Measurements from ENCODE around the gene SLC25A25.

SLC25A25 gene

GRCh38 chr9:128117613-128118471 is 49.8 kb downstream of the SLC25A25 start:
- TF ChIP-seq YY1 (IDR thresholded peaks at IDR 0.05; ENCODE audit: low read depth) (peak; percentile 53; the same call in 1 of the 2 replicates), MAX (IDR thresholded peaks at IDR 0.05) (peak; percentile 50), TAF1 (IDR thresholded peaks at IDR 0.05; ENCODE audit: low read depth) (no peak), NFIC (IDR thresholded peaks at IDR 0.05) (peak; percentile 31; the same call in 1 of the 2 replicates), TCF12 (IDR thresholded peaks at IDR 0.05; ENCODE audit: low read depth) (peak; percentile 57; the same call in 1 of the 2 replicates), TEAD4 (IDR thresholded peaks at IDR 0.05) (peak; percentile 56), FOXM1 (IDR thresholded peaks at IDR 0.05; ENCODE audit: borderline replicate concordance, low read depth) (no peak), CEBPB (IDR thresholded peaks at IDR 0.05) (no peak; the same call in 1 of the 2 replicates), ZBTB7A (IDR thresholded peaks at IDR 0.05; ENCODE audit: low read depth) (no peak), EP300 (IDR thresholded peaks at IDR 0.05; ENCODE audit: borderline replicate concordance) (no peak), CREB1 (IDR thresholded peaks at IDR 0.05; ENCODE audit: low read depth) (no peak), RAD21 (IDR thresholded peaks at IDR 0.05; ENCODE audit: low read depth) (peak; percentile 99)
- TF ChIP-seq, protein P1, sequence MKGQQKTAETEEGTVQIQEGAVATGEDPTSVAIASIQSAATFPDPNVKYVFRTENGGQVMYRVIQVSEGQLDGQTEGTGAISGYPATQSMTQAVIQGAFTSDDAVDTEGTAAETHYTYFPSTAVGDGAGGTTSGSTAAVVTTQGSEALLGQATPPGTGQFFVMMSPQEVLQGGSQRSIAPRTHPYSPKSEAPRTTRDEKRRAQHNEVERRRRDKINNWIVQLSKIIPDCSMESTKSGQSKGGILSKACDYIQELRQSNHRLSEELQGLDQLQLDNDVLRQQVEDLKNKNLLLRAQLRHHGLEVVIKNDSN (IDR thresholded peaks at IDR 0.05), result no peak
- TF ChIP-seq, protein P2, sequence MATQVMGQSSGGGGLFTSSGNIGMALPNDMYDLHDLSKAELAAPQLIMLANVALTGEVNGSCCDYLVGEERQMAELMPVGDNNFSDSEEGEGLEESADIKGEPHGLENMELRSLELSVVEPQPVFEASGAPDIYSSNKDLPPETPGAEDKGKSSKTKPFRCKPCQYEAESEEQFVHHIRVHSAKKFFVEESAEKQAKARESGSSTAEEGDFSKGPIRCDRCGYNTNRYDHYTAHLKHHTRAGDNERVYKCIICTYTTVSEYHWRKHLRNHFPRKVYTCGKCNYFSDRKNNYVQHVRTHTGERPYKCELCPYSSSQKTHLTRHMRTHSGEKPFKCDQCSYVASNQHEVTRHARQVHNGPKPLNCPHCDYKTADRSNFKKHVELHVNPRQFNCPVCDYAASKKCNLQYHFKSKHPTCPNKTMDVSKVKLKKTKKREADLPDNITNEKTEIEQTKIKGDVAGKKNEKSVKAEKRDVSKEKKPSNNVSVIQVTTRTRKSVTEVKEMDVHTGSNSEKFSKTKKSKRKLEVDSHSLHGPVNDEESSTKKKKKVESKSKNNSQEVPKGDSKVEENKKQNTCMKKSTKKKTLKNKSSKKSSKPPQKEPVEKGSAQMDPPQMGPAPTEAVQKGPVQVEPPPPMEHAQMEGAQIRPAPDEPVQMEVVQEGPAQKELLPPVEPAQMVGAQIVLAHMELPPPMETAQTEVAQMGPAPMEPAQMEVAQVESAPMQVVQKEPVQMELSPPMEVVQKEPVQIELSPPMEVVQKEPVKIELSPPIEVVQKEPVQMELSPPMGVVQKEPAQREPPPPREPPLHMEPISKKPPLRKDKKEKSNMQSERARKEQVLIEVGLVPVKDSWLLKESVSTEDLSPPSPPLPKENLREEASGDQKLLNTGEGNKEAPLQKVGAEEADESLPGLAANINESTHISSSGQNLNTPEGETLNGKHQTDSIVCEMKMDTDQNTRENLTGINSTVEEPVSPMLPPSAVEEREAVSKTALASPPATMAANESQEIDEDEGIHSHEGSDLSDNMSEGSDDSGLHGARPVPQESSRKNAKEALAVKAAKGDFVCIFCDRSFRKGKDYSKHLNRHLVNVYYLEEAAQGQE (IDR thresholded peaks at IDR 0.05; ENCODE audit: low read depth), result no peak

DNA sequence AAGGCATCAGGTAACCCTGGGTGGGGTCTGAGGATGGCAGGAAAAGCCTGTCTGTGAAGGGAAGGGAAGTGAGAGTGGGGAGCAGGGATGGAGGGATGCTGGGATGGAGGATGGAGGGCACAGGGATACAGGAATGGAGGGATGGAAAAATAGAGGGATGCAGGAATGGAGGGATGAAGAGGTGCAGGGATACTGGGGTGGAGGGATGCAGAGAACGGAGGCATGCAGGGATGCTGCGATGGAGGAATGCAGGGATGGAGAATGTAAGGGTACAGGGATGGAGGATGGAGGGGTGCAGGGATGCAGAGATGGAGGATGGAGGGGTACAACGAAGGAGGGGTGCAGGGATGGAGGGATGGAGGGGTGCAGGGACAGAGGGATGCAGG is 50.4 kb downstream of the SLC25A25 start:
- TF ChIP-seq RAD21 (IDR thresholded peaks at IDR 0.05; ENCODE audit: low read depth) (no peak), EP300 (IDR thresholded peaks at IDR 0.05; ENCODE audit: borderline replicate concordance) (no peak), NFIC (IDR thresholded peaks at IDR 0.05) (no peak), ZBTB7A (IDR thresholded peaks at IDR 0.05; ENCODE audit: low read depth) (no peak), YY1 (IDR thresholded peaks at IDR 0.05; ENCODE audit: low read depth) (no peak), MAX (IDR thresholded peaks at IDR 0.05) (no peak), EGR1 (IDR thresholded peaks at IDR 0.05) (no peak), CREB1 (IDR thresholded peaks at IDR 0.05; ENCODE audit: low read depth) (no peak), TAF1 (IDR thresholded peaks at IDR 0.05; ENCODE audit: low read depth) (no peak), TCF12 (IDR thresholded peaks at IDR 0.05; ENCODE audit: low read depth) (no peak), CEBPB (IDR thresholded peaks at IDR 0.05) (no peak), FOXM1 (IDR thresholded peaks at IDR 0.05; ENCODE audit: borderline replicate concordance, low read depth) (no peak), TEAD4 (IDR thresholded peaks at IDR 0.05) (no peak)
- TF ChIP-seq, protein P2 (IDR thresholded peaks at IDR 0.05; ENCODE audit: low read depth), result no peak
- TF ChIP-seq, protein P1 (IDR thresholded peaks at IDR 0.05), result no peak

DNA sequence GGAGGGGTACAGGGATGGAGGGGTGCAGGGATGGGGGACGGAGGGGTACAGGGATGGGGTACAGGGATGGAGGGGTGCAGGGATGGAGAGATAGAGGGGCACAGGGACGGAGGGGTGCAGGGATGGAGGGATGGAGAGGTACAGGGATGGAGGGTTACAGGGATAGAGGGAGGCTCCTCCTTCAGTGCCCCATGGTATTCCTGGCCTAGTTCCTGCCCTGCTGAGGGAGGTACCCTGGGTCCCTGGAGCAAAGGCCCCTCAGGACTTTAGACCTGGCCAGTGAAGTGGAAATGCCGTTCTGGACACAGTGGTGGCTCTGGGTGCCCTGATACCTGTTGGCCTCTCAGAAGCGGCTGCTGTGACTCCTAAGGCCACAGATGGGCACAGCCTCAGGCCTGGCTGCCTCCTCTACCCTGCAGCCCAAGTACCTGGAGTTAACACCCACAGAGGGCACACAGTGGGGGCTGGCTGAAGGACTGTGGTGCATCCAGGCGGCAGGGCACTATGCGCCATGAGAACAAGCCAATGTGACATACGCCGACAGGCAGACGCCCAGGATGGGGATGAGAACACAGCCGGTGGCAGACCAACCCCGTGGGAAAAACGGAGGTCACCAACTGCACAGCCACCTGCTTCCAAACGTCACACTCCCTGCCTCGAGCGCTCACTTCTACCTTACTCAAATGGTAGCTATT is 51.1 kb downstream of the SLC25A25 start:
- TF ChIP-seq EGR1 (IDR thresholded peaks at IDR 0.05) (no peak), ZBTB7A (IDR thresholded peaks at IDR 0.05; ENCODE audit: low read depth) (no peak), YY1 (IDR thresholded peaks at IDR 0.05; ENCODE audit: low read depth) (no peak), TAF1 (IDR thresholded peaks at IDR 0.05; ENCODE audit: low read depth) (no peak), TCF12 (IDR thresholded peaks at IDR 0.05; ENCODE audit: low read depth) (no peak), EP300 (IDR thresholded peaks at IDR 0.05; ENCODE audit: borderline replicate concordance) (no peak), CREB1 (IDR thresholded peaks at IDR 0.05; ENCODE audit: low read depth) (no peak), FOXM1 (IDR thresholded peaks at IDR 0.05; ENCODE audit: borderline replicate concordance, low read depth) (no peak), RAD21 (IDR thresholded peaks at IDR 0.05; ENCODE audit: low read depth) (no peak), TEAD4 (IDR thresholded peaks at IDR 0.05) (no peak), MAX (IDR thresholded peaks at IDR 0.05) (no peak)
- TF ChIP-seq, protein P2 (IDR thresholded peaks at IDR 0.05; ENCODE audit: low read depth), result no peak
- TF ChIP-seq, protein P1 (IDR thresholded peaks at IDR 0.05), result no peak
